HepG2 (cell line): ENCODE data around the gene TRMT1. TPM values are rescaled to one million over a fixed set of nuclear protein-coding genes. Genes with fewer than 3 reads are reported as not detected.
A peak's percentile ranks its signal among the peaks of the same experiment; 100 is the strongest.

ENCODE experiments used
- ASH2L ChIP-seq: fragments of 300-600, 200-600 bp; sonication (generic); IDR thresholded peaks from 2 replicates; pipeline ENCODE4 v1.7.0; 2017; ENCODE audit warnings: low read depth, mild to moderate bottlenecking, moderate library complexity, mixed read lengths, low read length; ENCODE audit not compliant: insufficient read length
- ELF3 ChIP-seq: IDR thresholded peaks from 2 replicates; pipeline ENCODE4 v1.6.1; 2016; ENCODE audit warnings: missing genetic modification reagents, missing compliant biosample characterization
- IRF2 ChIP-seq: IDR thresholded peaks from 2 replicates; pipeline ENCODE4 v1.6.1; 2018; ENCODE audit warnings: missing genetic modification reagents, missing compliant biosample characterization
- ISL2 ChIP-seq: sonication (generic); formaldehyde crosslinking; IDR thresholded peaks from 2 replicates; pipeline ENCODE4 v1.5.0; 2020; ENCODE audit warnings: missing genetic modification reagents
- KLF11 ChIP-seq: IDR thresholded peaks from 2 replicates; pipeline ENCODE4 v1.6.1; 2016; ENCODE audit warnings: missing compliant biosample characterization
- MXI1 ChIP-seq: IDR thresholded peaks from 3 replicates; pipeline ENCODE4 v1.6.1; 2012; ENCODE audit warnings: low read depth, low read length, inconsistent platforms, borderline replicate concordance
- RBM39 ChIP-seq: fragments of 200-400 bp; formaldehyde crosslinking; IDR thresholded peaks from one replicate; pipeline ENCODE4 v1.6.1; 2018; ENCODE audit warnings: antibody characterized with exemption, mild to moderate bottlenecking, low read depth, low read length; ENCODE audit not compliant: poor library complexity, severe bottlenecking
- RFXANK ChIP-seq: IDR thresholded peaks from 2 replicates; pipeline ENCODE4 v1.6.1; 2016
- SNRNP70 ChIP-seq: fragments of 200-400 bp; formaldehyde crosslinking; IDR thresholded peaks from 2 replicates; pipeline ENCODE4 v1.6.1; 2017; ENCODE audit warnings: mild to moderate bottlenecking, low read depth, low read length, moderate library complexity
- XBP1 ChIP-seq: sonication (generic); formaldehyde crosslinking; IDR thresholded peaks from 2 replicates; pipeline ENCODE4 v1.5.0; 2020; ENCODE audit warnings: missing genetic modification reagents
- ZNF264 ChIP-seq: sonication (generic); formaldehyde crosslinking; IDR thresholded peaks from 2 replicates; pipeline ENCODE4 v1.4.0; 2020; ENCODE audit warnings: missing genetic modification reagents
- ZNF75D ChIP-seq: sonication (generic); formaldehyde crosslinking; IDR thresholded peaks from 2 replicates; pipeline ENCODE4 v1.8.1; 2023; ENCODE audit warnings: missing genetic modification reagents, mild to moderate bottlenecking, borderline replicate concordance
- ZNF782 ChIP-seq: sonication (generic); formaldehyde crosslinking; IDR thresholded peaks from 2 replicates; pipeline ENCODE4 v1.4.0; 2020; ENCODE audit warnings: missing genetic modification reagents, mild to moderate bottlenecking, borderline replicate concordance
- ZNF790 ChIP-seq: sonication (generic); formaldehyde crosslinking; IDR thresholded peaks from 2 replicates; pipeline ENCODE4 v1.8.0; 2022; ENCODE audit warnings: missing genetic modification reagents, mild to moderate bottlenecking, borderline replicate concordance
- polyA plus RNA-seq, 8 experiments: library from polyadenylated mRNA; depleted of rRNA in 3 of 8; stranded (reverse) in 7 of 8; unstranded in 1 of 8; fragments of >200 nt; fragmentation: Illumina TruSeq in 4 of 8; extraction: Trizol in 4 of 8; gene quantifications; 2 replicates each; pipeline versions ENCODE4 v1.2.1 to v1.2.3, GENCODE V29; 2011 to 2016; ENCODE audit warnings: low read depth in 4 of 8, missing spikeins in 1 of 8, mixed read lengths in 1 of 8; ENCODE audit not compliant: insufficient read depth in 1 of 8
- total RNA-seq, 5 experiments: library from RNA; depleted of rRNA; stranded (reverse); fragments of >200 nt; fragmentation: Illumina TruSeq; extraction: Trizol; gene quantifications; 2 replicates each; pipeline ENCODE4 v1.2.3, GENCODE V29; 2016; ENCODE audit warnings: low read depth in 1 of 5
- TF ChIP-seq, protein P1 (sequence below): sonication (generic); formaldehyde crosslinking; conservative IDR thresholded peaks from 2 replicates; pipeline ENCODE4 v1.4.0; 2020; ENCODE audit warnings: missing genetic modification reagents
- TF ChIP-seq, protein P2 (sequence below): sonication (generic); formaldehyde crosslinking; conservative IDR thresholded peaks from 2 replicates; pipeline ENCODE4 v1.4.0; 2020; ENCODE audit warnings: missing genetic modification reagents
- TF ChIP-seq, protein P3 (sequence below): sonication (generic); formaldehyde crosslinking; IDR thresholded peaks from 2 replicates; pipeline ENCODE4 v1.5.0; 2020; ENCODE audit warnings: mild to moderate bottlenecking, missing genetic modification reagents, borderline replicate concordance
- TF ChIP-seq, protein P4 (sequence below): sonication (generic); formaldehyde crosslinking; IDR thresholded peaks from 2 replicates; pipeline ENCODE4 v1.8.0; 2022; ENCODE audit warnings: missing genetic modification reagents, mild to moderate bottlenecking, borderline replicate concordance
- TF ChIP-seq, protein P5 (sequence below): sonication (generic); formaldehyde crosslinking; IDR thresholded peaks from 2 replicates; pipeline ENCODE4 v1.8.1; 2023; ENCODE audit warnings: mild to moderate bottlenecking, missing genetic modification reagents

TRMT1 gene
- total and polyA plus RNA-seq, 2 of the 13 experiments (the other 11 are each of a cell fraction or from before 2014, with no cell fraction given): 35.5 to 44.1 TPM

DNA sequence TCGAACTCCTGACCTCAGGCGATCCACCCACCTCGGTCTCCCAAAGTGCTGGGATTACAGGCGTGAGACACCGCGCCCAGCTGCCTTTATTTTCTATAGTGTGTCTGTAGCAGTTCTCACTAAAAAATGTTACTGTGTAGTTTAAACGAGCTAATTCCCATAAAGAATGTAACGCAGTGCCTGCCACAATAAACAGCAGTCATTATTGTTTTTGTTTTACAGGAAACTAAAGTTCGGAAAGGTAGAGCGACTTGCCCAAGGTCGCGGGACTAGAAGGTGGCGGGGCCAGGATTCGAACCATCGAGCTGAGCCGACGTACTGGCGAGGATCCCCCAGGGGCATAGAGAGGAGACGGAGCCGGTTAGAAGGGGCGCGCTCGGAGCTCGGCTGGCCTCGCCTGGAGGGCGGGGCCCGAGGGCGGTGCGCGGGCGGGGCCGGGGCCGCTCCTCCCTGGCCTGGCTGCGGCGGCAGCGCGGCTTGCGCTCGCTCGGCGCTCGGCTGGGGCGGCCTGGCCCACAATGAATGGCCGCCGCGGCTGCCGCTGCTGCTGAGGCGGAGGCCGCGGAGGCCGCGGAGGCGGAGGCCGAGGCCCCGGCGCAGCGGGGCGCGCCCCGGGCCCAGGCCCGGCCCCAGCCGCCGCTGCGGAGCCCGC lies 1.4 kb upstream of the TRMT1 start, which contains the start of gene NACC1 (continued):
- no peak for TF ChIP-seq ZNF264 (CRISPR knock-in tag)
- TF ChIP-seq ELF3 (CRISPR knock-in tag): no peak
- TF ChIP-seq MXI1: peak; percentile 52; the same call in 1 of the 3 replicates
- TF ChIP-seq, protein P1, sequence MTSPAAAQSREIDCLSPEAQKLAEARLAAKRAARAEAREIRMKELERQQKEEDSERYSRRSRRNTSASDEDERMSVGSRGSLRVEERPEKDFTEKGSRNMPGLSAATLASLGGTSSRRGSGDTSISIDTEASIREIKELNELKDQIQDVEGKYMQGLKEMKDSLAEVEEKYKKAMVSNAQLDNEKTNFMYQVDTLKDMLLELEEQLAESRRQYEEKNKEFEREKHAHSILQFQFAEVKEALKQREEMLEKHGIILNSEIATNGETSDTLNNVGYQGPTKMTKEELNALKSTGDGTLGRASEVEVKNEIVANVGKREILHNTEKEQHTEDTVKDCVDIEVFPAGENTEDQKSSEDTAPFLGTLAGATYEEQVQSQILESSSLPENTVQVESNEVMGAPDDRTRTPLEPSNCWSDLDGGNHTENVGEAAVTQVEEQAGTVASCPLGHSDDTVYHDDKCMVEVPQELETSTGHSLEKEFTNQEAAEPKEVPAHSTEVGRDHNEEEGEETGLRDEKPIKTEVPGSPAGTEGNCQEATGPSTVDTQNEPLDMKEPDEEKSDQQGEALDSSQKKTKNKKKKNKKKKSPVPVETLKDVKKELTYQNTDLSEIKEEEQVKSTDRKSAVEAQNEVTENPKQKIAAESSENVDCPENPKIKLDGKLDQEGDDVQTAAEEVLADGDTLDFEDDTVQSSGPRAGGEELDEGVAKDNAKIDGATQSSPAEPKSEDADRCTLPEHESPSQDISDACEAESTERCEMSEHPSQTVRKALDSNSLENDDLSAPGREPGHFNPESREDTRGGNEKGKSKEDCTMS (CRISPR knock-in tag): no peak
- no peak for TF ChIP-seq KLF11 (CRISPR knock-in tag)
- TF ChIP-seq ZNF790 (CRISPR knock-in tag): no peak
- TF ChIP-seq RBM39: no peak
- TF ChIP-seq, protein P2, sequence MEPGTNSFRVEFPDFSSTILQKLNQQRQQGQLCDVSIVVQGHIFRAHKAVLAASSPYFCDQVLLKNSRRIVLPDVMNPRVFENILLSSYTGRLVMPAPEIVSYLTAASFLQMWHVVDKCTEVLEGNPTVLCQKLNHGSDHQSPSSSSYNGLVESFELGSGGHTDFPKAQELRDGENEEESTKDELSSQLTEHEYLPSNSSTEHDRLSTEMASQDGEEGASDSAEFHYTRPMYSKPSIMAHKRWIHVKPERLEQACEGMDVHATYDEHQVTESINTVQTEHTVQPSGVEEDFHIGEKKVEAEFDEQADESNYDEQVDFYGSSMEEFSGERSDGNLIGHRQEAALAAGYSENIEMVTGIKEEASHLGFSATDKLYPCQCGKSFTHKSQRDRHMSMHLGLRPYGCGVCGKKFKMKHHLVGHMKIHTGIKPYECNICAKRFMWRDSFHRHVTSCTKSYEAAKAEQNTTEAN: peak; percentile 57
- no peak for TF ChIP-seq ISL2 (CRISPR knock-in tag)
- no peak for TF ChIP-seq ASH2L
- TF ChIP-seq, protein P3, sequence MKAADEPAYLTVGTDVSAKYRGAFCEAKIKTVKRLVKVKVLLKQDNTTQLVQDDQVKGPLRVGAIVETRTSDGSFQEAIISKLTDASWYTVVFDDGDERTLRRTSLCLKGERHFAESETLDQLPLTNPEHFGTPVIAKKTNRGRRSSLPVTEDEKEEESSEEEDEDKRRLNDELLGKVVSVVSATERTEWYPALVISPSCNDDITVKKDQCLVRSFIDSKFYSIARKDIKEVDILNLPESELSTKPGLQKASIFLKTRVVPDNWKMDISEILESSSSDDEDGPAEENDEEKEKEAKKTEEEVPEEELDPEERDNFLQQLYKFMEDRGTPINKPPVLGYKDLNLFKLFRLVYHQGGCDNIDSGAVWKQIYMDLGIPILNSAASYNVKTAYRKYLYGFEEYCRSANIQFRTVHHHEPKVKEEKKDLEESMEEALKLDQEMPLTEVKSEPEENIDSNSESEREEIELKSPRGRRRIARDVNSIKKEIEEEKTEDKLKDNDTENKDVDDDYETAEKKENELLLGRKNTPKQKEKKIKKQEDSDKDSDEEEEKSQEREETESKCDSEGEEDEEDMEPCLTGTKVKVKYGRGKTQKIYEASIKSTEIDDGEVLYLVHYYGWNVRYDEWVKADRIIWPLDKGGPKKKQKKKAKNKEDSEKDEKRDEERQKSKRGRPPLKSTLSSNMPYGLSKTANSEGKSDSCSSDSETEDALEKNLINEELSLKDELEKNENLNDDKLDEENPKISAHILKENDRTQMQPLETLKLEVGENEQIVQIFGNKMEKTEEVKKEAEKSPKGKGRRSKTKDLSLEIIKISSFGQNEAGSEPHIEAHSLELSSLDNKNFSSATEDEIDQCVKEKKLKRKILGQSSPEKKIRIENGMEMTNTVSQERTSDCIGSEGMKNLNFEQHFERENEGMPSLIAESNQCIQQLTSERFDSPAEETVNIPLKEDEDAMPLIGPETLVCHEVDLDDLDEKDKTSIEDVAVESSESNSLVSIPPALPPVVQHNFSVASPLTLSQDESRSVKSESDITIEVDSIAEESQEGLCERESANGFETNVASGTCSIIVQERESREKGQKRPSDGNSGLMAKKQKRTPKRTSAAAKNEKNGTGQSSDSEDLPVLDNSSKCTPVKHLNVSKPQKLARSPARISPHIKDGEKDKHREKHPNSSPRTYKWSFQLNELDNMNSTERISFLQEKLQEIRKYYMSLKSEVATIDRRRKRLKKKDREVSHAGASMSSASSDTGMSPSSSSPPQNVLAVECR (CRISPR knock-in tag): no peak
- no peak for TF ChIP-seq XBP1
- TF ChIP-seq RFXANK: no peak
- TF ChIP-seq ZNF75D (CRISPR knock-in tag): no peak
- TF ChIP-seq, protein P4, sequence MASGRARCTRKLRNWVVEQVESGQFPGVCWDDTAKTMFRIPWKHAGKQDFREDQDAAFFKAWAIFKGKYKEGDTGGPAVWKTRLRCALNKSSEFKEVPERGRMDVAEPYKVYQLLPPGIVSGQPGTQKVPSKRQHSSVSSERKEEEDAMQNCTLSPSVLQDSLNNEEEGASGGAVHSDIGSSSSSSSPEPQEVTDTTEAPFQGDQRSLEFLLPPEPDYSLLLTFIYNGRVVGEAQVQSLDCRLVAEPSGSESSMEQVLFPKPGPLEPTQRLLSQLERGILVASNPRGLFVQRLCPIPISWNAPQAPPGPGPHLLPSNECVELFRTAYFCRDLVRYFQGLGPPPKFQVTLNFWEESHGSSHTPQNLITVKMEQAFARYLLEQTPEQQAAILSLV (CRISPR knock-in tag): no peak
- TF ChIP-seq, protein P5, sequence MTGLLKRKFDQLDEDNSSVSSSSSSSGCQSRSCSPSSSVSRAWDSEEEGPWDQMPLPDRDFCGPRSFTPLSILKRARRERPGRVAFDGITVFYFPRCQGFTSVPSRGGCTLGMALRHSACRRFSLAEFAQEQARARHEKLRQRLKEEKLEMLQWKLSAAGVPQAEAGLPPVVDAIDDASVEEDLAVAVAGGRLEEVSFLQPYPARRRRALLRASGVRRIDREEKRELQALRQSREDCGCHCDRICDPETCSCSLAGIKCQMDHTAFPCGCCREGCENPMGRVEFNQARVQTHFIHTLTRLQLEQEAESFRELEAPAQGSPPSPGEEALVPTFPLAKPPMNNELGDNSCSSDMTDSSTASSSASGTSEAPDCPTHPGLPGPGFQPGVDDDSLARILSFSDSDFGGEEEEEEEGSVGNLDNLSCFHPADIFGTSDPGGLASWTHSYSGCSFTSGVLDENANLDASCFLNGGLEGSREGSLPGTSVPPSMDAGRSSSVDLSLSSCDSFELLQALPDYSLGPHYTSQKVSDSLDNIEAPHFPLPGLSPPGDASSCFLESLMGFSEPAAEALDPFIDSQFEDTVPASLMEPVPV (CRISPR knock-in tag): no peak
- peak; percentile 51; the same call in 1 of the 2 replicates for TF ChIP-seq IRF2 (CRISPR knock-in tag)
- no peak for TF ChIP-seq ZNF782 (CRISPR knock-in tag)
- no peak for TF ChIP-seq SNRNP70
